C4-2B (cell line): ENCODE results near the gene DOCK9.

ENCODE experiments used
- ZFX ChIP-seq: fragments of 450-650 bp; IDR thresholded peaks from 2 replicates; pipeline ENCODE4 v1.6.1; 2017
- TF ChIP-seq, protein P1 (sequence below): fragments of 450-650 bp; conservative IDR thresholded peaks from 2 replicates; pipeline ENCODE4 v1.5.1; 2017; ENCODE audit warnings: mild to moderate bottlenecking

DNA sequence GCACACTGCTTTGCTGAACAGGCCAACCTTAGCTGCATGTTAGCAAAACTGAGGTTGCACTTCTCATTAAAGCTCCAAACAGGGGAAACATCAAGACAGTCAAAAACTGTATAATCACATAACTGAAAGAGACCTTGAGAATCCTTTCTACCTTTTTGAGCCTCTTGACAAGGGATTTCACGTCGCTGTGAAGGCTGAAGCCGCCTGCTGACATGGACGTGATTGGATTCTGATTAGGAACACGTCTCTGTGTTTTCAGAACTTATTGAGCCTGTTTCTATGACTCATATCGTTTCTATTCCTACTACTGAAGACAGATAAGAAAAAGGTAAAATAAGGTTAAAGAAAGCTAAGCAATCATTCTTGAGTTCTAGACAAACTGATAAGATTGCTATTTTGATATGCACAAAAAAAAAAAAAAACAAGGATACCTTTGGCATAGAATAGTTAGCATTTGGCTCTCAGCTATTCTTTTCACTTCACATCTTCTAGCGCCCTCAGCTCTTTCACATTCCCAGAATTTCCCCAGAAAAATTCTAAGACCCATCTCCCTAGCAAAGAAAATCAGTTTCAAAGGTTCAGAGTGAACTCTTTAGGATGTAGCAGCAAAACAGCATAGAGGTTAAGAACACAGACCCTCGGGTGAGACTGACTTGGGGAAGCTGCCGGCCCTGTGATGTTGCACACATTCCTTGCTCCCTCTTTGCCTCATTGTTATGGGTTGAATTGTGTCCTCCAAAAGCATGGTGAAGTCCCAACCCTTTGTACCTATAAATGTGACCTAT is 81.6 kb downstream of the DOCK9 start:
- TF ChIP-seq, protein P1, sequence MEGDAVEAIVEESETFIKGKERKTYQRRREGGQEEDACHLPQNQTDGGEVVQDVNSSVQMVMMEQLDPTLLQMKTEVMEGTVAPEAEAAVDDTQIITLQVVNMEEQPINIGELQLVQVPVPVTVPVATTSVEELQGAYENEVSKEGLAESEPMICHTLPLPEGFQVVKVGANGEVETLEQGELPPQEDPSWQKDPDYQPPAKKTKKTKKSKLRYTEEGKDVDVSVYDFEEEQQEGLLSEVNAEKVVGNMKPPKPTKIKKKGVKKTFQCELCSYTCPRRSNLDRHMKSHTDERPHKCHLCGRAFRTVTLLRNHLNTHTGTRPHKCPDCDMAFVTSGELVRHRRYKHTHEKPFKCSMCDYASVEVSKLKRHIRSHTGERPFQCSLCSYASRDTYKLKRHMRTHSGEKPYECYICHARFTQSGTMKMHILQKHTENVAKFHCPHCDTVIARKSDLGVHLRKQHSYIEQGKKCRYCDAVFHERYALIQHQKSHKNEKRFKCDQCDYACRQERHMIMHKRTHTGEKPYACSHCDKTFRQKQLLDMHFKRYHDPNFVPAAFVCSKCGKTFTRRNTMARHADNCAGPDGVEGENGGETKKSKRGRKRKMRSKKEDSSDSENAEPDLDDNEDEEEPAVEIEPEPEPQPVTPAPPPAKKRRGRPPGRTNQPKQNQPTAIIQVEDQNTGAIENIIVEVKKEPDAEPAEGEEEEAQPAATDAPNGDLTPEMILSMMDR, result no peak
- no peak for TF ChIP-seq ZFX
